ENCODE results near the gene PKIB.

DNA sequence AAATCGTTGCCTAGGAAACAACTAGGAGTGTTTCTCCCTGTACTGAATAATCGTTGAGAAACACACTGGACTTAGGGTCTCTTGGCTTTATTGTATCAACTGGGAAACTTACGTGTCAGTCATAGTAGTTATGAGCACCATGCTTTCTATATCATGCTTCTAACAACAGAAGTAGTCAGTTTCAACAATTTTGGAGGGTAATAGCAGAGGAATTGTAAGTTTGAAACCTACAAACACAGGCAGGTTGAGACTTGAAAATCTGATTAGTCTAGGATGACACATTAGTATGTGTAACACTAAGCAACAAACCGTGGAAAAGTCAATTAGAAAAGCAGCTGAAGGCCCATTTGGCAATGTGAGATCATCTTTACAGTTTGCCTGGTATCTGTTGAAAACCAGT lies 125.4 kb downstream of the PKIB start:
- no peak for TF ChIP-seq YY1 (IDR thresholded peaks at IDR 0.05; ENCODE audit: low read depth)
- no peak for TF ChIP-seq TEAD4 (IDR thresholded peaks at IDR 0.05)
- TF ChIP-seq EP300 (IDR thresholded peaks at IDR 0.05; ENCODE audit: borderline replicate concordance) = no peak
- no peak for TF ChIP-seq REST (IDR thresholded peaks at IDR 0.05; ENCODE audit: low read depth)
- TF ChIP-seq RAD21 (IDR thresholded peaks at IDR 0.05; ENCODE audit: low read depth) = no peak
- no peak for TF ChIP-seq TCF12 (IDR thresholded peaks at IDR 0.05; ENCODE audit: low read depth)
- TF ChIP-seq EGR1 (IDR thresholded peaks at IDR 0.05) = no peak
- TF ChIP-seq TAF1 (IDR thresholded peaks at IDR 0.05; ENCODE audit: low read depth) = no peak
- no peak for TF ChIP-seq CREB1 (IDR thresholded peaks at IDR 0.05; ENCODE audit: low read depth)

Data from Ishikawa (cell line).